Measurements from ENCODE around the gene SMAD6. TPM values are rescaled to one million over a fixed set of nuclear protein-coding genes. Genes with fewer than 3 reads are reported as not detected.

SMAD6 gene
- total and polyA plus RNA-seq, 10 of the 15 experiments (the other 5 are each of a cell fraction or from before 2014, with no cell fraction given) = under 0.01 to 0.10 (median 0.03) TPM; not detected in 7

GRCh38 chr15:66809664-66810063 is 107.6 kb downstream of the SMAD6 start (continued):
- no peak for TF ChIP-seq ZNF24 (IDR thresholded peaks at IDR 0.05)
- no peak for TF ChIP-seq KDM1A (IDR thresholded peaks at IDR 0.05; ENCODE audit: borderline replicate concordance)

GRCh38 chr15:66815318-66815717 is 113.3 kb downstream of the SMAD6 start:
- H3K36me3 ChIP-seq (ENCODE audit: control insufficient read depth in 2 of 2, insufficient read depth in 2 of 2, low read length in 1 of 2) = no peaks in the 10 kb centered on the region
- WGBS (ENCODE audit: insufficient coverage, insufficient replicate concordance, low lambda C conversion rate, missing lambda C conversion rate) = 46% methylated on average over 3 of the region's 3 CpGs
- in situ Hi-C loops (cut with MboI) = no loop called here
- no peak overlapping the region for H3K4me2 ChIP-seq (ENCODE audit: control insufficient read depth, insufficient read depth)
- no peak overlapping the region for H3K4me3 ChIP-seq
- intact Hi-C loops (cut with micrococcal nuclease; ENCODE audit: unreplicated experiment) = no loop called here
- no peaks in the 10 kb centered on the region for H3K79me2 ChIP-seq (ENCODE audit: control insufficient read depth, insufficient read depth, low read length)
- no peak overlapping the region for H2AFZ ChIP-seq (ENCODE audit: control insufficient read depth, low read depth, low read length)
- H3K4me1 ChIP-seq (ENCODE audit: control insufficient read depth, insufficient read depth, low read length) = no peaks in the 10 kb centered on the region
- no peaks in the 10 kb centered on the region for H4K20me1 ChIP-seq (ENCODE audit: control insufficient read depth, insufficient read depth)
- ChIA-PET SMC1A (ENCODE audit: uncharacterized antibody, unreplicated experiment) (no interaction called here), POLR2A (no interaction called here), CTCF (interaction anchor here (1.3 kb wide), 1 partner anchor 38 kb away, joined by 4 read pairs; no protein-coding TSS in a partner anchor), RAD21 (ENCODE audit: unreplicated experiment) (no interaction called here)
- no peaks in the 10 kb centered on the region for H3K27me3 ChIP-seq (replicated peaks in 1 of 2; ENCODE audit: control insufficient read depth in 2 of 2, insufficient read depth in 2 of 2, low read length in 1 of 2)
- no peak overlapping the region for H3K27ac ChIP-seq (ENCODE audit: control insufficient read depth, insufficient read depth)
- H3K9ac ChIP-seq (ENCODE audit: control insufficient read depth, insufficient read depth, low read length) = no peak overlapping the region
- no peaks in the 10 kb centered on the region for H3K9me3 ChIP-seq (replicated peaks; ENCODE audit: control insufficient read depth, insufficient read depth, low read length)
- FAIRE-seq (no peak), DNase-seq (ENCODE audit: low read depth, low spot score) (no peak), ATAC-seq (no peak)
- TF ChIP-seq PAX8 (IDR thresholded peaks at IDR 0.05) = no peak
- TF ChIP-seq ZZZ3 (IDR thresholded peaks at IDR 0.05; ENCODE audit: control insufficient read depth, insufficient read length, low read depth) = no peak
- TF ChIP-seq SRF (IDR thresholded peaks at IDR 0.05; ENCODE audit: low read depth in 2 of 2, low read length in 2 of 2) = no peak
- no peak for TF ChIP-seq ZNF592 (IDR thresholded peaks at IDR 0.05)
- no peak for TF ChIP-seq MYB (IDR thresholded peaks at IDR 0.05; ENCODE audit: borderline replicate concordance, low read depth, low read length)
- TF ChIP-seq MLLT1 (IDR thresholded peaks at IDR 0.05) = no peak
- TF ChIP-seq IKZF1 (conservative IDR thresholded peaks at IDR 0.05) = no peak
- no peak for TF ChIP-seq TCF7 (IDR thresholded peaks at IDR 0.05; ENCODE audit: borderline replicate concordance)
- no TSS peak for BruUV-seq (replicated peaks)

Measured in GM12878 (cell line).